Measurements from ENCODE around the gene AP1AR.
"Not testable (repeated sequence)": the region's sequence is repeated elsewhere in the genome, so short reads cannot be mapped to it uniquely, and the experiment has no call there.

AP1AR gene

GRCh38 chr4:112279025-112279881 lies 47.7 kb downstream of the AP1AR start:
- Histone ChIP-seq H3K4me1 (peaks cover 8% of the 10 kb centered on the region), H3K36me3 (replicated peaks) (no peaks in the 10 kb centered on the region; the same call in 1 of the 2 replicates), H3K9me3 (no peaks in the 10 kb centered on the region), H3K27me3 (ENCODE audit: low read depth) (no peaks in the 10 kb centered on the region), H3K4me3 (no peak overlapping the region)
- in situ Hi-C loops (cut with MboI; ENCODE audit: low sequenced_read_pairs), result no loop called here
- no peak for DNase-seq (ENCODE audit: low spot score in 2 of 2)

GRCh38 chr4:112279882-112280315 lies 48.3 kb downstream of the AP1AR start:
- H3K36me3 ChIP-seq (replicated peaks), result no peaks in the 10 kb centered on the region; the same call in 1 of the 2 replicates
- H3K4me1 ChIP-seq, result peaks cover 8% of the 10 kb centered on the region
- no peaks in the 10 kb centered on the region for H3K9me3 ChIP-seq
- no peaks in the 10 kb centered on the region for H3K27me3 ChIP-seq (ENCODE audit: low read depth)
- no peak overlapping the region for H3K4me3 ChIP-seq
- no peak for DNase-seq (ENCODE audit: low spot score in 2 of 2)
- in situ Hi-C loops (cut with MboI; ENCODE audit: low sequenced_read_pairs), result no loop called here

GRCh38 chr4:112280386-112281056 lies 48.9 kb downstream of the AP1AR start:
- H3K4me3 ChIP-seq, result no peak overlapping the region
- H3K36me3 ChIP-seq (replicated peaks), result no peaks in the 10 kb centered on the region; the same call in 1 of the 2 replicates
- no peak for DNase-seq (ENCODE audit: low spot score in 2 of 2)
- no peaks in the 10 kb centered on the region for H3K27me3 ChIP-seq (ENCODE audit: low read depth)
- in situ Hi-C loops (cut with MboI; ENCODE audit: low sequenced_read_pairs), result no loop called here
- H3K9me3 ChIP-seq, result no peaks in the 10 kb centered on the region
- peaks cover 8% of the 10 kb centered on the region for H3K4me1 ChIP-seq

- peaks cover 11% of the 10 kb centered on the region for H3K4me1 ChIP-seq
- H3K9me3 ChIP-seq; H3K36me3 ChIP-seq (replicated peaks); H3K4me3 ChIP-seq; in situ Hi-C loops (cut with MboI; ENCODE audit: low sequenced_read_pairs); DNase-seq (ENCODE audit: low spot score in 2 of 2); H3K27me3 ChIP-seq (ENCODE audit: low read depth): not testable (repeated sequence)
Observed at GRCh38 chr4:112281895-112282398, 50.4 kb downstream of the AP1AR start.

- in situ Hi-C loops (cut with MboI; ENCODE audit: low sequenced_read_pairs), result no loop called here
- Histone ChIP-seq H3K4me1 (peaks cover 11% of the 10 kb centered on the region), H3K9me3 (no peaks in the 10 kb centered on the region), H3K4me3 (no peak overlapping the region), H3K27me3 (ENCODE audit: low read depth) (no peaks in the 10 kb centered on the region), H3K36me3 (replicated peaks) (no peaks in the 10 kb centered on the region; the same call in 1 of the 2 replicates)
- DNase-seq (ENCODE audit: low spot score in 2 of 2), result no peak
Observed at GRCh38 chr4:112282860-112283667, 51.5 kb downstream of the AP1AR start.

- H3K4me3 ChIP-seq, result peak overlapping the region; percentile 60
- in situ Hi-C loops (cut with MboI; ENCODE audit: low sequenced_read_pairs), result no loop called here
- no peaks in the 10 kb centered on the region for H3K9me3 ChIP-seq
- DNase-seq (ENCODE audit: low spot score in 2 of 2), result peak; percentile 7 to 29
- no peaks in the 10 kb centered on the region for H3K27me3 ChIP-seq (ENCODE audit: low read depth)
- peaks cover 11% of the 10 kb centered on the region for H3K4me1 ChIP-seq
- no peaks in the 10 kb centered on the region; the same call in 1 of the 2 replicates for H3K36me3 ChIP-seq (replicated peaks)
Observed at GRCh38 chr4:112284166-112284565, 52.6 kb downstream of the AP1AR start.

GRCh38 chr4:112284662-112285411 lies 53.2 kb downstream of the AP1AR start:
- Histone ChIP-seq H3K36me3 (replicated peaks) (no peaks in the 10 kb centered on the region; the same call in 1 of the 2 replicates), H3K4me1 (peaks cover 11% of the 10 kb centered on the region), H3K27me3 (ENCODE audit: low read depth) (no peaks in the 10 kb centered on the region), H3K9me3 (no peaks in the 10 kb centered on the region), H3K4me3 (peak overlapping the region; percentile 60)
- in situ Hi-C loops (cut with MboI; ENCODE audit: low sequenced_read_pairs), result no loop called here
- DNase-seq (ENCODE audit: low spot score in 2 of 2), result peak in 1 of 2 experiments; percentile 37

- Histone ChIP-seq H3K4me3 (no peak overlapping the region), H3K4me1 (peaks cover 3% of the 10 kb centered on the region; the same call in 1 of the 2 replicates), H3K36me3 (replicated peaks) (no peaks in the 10 kb centered on the region), H3K27me3 (ENCODE audit: low read depth) (no peaks in the 10 kb centered on the region), H3K9me3 (no peaks in the 10 kb centered on the region)
- DNase-seq (ENCODE audit: low spot score in 2 of 2), result no peak
- in situ Hi-C loops (cut with MboI; ENCODE audit: low sequenced_read_pairs), result no loop called here
Observed at GRCh38 chr4:112287258-112287989, 55.8 kb downstream of the AP1AR start.

- Histone ChIP-seq H3K4me1 (peaks cover 3% of the 10 kb centered on the region; the same call in 1 of the 2 replicates), H3K4me3 (no peak overlapping the region), H3K36me3 (replicated peaks) (no peaks in the 10 kb centered on the region), H3K9me3 (no peaks in the 10 kb centered on the region), H3K27me3 (ENCODE audit: low read depth) (no peaks in the 10 kb centered on the region)
- in situ Hi-C loops (cut with MboI; ENCODE audit: low sequenced_read_pairs), result no loop called here
- no peak for DNase-seq (ENCODE audit: low spot score in 2 of 2)
Observed at GRCh38 chr4:112288455-112288854, 56.9 kb downstream of the AP1AR start.

- H3K36me3 ChIP-seq (replicated peaks), result no peaks in the 10 kb centered on the region
- no peak for DNase-seq (ENCODE audit: low spot score in 2 of 2)
- no peaks in the 10 kb centered on the region for H3K27me3 ChIP-seq (ENCODE audit: low read depth)
- no peaks in the 10 kb centered on the region for H3K9me3 ChIP-seq
- H3K4me1 ChIP-seq, result peaks cover 3% of the 10 kb centered on the region; the same call in 1 of the 2 replicates
- in situ Hi-C loops (cut with MboI; ENCODE audit: low sequenced_read_pairs), result no loop called here
- no peak overlapping the region for H3K4me3 ChIP-seq
Observed at GRCh38 chr4:112289407-112290253, 58.0 kb downstream of the AP1AR start.

- in situ Hi-C loops (cut with MboI; ENCODE audit: low sequenced_read_pairs), result no loop called here
- H3K4me1 ChIP-seq, result peaks cover 3% of the 10 kb centered on the region; the same call in 1 of the 2 replicates
Observed at GRCh38 chr4:112290341-112290740, 58.8 kb downstream of the AP1AR start.

More at GRCh38 chr4:112290341-112290740, 58.8 kb downstream of the AP1AR start:
- no peak for DNase-seq (ENCODE audit: low spot score in 2 of 2)
- Histone ChIP-seq H3K9me3 (no peaks in the 10 kb centered on the region), H3K27me3 (ENCODE audit: low read depth) (no peaks in the 10 kb centered on the region), H3K36me3 (replicated peaks) (no peaks in the 10 kb centered on the region), H3K4me3 (no peak overlapping the region)

All from HAP-1 (cell line).